HG03378 (cell line): Measurements from ENCODE around the gene NCK2.

Source experiments
- ATAC-seq: cut with Tn5 transposase; IDR thresholded peaks from one replicate; pipeline ENCODE4 v1.9.1; 2021; ENCODE audit warnings: mild to moderate bottlenecking, moderate library complexity; ENCODE audit not compliant: unreplicated experiment

NCK2 gene

DNA sequence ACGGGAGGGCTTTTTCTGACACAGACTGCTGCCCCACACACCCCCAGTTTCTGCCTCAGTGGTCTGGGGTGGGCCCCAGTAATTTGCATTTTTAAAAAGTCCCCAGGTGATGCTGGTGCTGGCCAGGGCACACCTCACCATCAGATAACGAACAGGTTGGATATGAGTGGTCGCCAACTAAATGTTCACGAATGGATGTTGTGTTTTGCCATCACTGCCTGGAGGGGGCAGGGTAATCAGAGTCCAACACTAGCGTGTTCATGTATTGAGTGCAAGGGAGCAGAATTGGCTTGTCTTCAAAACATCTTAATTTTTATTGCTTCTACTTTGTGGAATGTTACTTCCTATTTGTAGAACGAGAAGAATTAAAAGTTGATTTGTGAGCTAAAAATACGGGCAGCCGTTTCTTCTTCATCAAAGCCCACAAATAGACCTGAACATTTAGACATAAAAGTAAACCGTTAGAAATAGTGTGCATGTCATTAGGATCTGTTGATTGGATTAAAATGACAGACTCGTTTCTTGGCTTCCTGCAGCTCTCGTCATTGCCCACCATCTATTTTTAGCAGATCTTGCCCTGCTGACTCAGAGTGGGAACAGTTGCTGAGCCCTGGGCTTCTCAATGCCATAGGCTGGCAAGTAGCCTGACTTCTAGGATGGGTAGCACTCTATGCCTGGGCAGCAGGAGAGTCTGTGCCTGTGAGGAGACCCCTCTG, 45.2 kb downstream of the NCK2 start:
- peak; percentile 79 for ATAC-seq

- peak; percentile 7 for ATAC-seq
Observed at GRCh38 chr2:105790461-105791149, 45.9 kb downstream of the NCK2 start.

GRCh38 chr2:105791229-105791628, 46.5 kb downstream of the NCK2 start:
- no peak for ATAC-seq

DNA sequence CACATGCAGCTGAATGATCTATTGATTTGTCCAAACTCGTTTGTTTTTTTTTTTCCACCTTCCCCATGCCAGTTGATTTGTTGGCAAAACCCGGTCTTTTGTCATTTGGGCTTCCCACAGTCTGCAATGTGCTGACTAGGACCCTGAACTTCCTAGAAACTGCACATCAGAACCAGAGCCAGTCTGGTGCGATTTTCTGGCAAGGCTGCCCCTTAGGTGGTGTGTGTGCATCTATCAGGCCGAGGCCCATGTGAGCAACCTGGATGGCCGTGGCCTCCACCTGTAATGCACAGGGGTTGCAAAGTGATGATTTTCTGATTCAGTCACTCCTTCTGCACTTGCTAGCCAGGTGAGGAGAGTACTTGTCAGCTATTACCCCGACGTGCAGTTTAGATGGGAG, 47.8 kb downstream of the NCK2 start:
- ATAC-seq = no peak

- ATAC-seq = no peak
Observed at GRCh38 chr2:105793196-105793975, 48.7 kb downstream of the NCK2 start.

- no peak for ATAC-seq
Observed at GRCh38 chr2:105794926-105795574, 50.3 kb downstream of the NCK2 start.

DNA sequence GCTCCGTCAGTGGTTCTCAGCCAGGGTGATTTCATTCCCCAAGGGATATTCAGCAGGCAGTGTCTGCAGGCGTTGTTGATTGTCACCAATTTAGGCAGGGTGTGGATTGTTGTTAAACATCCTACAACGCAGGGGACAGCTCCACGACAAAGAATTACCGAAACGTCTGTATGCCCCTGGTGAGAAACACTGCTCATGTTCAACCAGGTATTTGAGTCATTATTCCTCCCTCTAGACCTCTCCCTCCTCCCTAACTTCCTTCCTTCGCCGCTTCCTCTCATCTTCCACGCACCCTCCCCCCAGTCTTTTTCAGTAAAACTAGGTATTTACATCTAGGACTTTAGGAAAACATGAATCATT, 50.8 kb downstream of the NCK2 start:
- ATAC-seq = no peak

GRCh38 chr2:105796131-105796638, 51.5 kb downstream of the NCK2 start:
- no peak for ATAC-seq

DNA sequence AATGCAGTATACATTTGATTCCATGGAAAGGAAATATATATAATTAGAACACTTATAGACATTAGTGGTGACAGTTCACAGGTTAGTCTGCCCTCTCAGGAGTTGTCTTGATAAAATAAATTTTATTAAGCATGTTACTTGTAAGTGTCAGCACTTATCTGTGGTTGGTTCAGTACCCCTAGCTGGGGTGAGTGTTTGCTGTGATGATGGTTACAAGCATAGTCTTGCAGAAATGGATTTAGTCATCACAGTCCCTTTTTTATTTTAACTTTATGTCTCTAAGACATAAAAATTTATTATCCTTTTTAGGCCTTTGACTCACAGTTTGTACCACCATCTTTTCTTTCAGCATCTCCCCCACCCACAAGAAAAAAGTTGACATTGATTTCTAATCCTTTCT, 52.1 kb downstream of the NCK2 start:
- ATAC-seq = no peak

DNA sequence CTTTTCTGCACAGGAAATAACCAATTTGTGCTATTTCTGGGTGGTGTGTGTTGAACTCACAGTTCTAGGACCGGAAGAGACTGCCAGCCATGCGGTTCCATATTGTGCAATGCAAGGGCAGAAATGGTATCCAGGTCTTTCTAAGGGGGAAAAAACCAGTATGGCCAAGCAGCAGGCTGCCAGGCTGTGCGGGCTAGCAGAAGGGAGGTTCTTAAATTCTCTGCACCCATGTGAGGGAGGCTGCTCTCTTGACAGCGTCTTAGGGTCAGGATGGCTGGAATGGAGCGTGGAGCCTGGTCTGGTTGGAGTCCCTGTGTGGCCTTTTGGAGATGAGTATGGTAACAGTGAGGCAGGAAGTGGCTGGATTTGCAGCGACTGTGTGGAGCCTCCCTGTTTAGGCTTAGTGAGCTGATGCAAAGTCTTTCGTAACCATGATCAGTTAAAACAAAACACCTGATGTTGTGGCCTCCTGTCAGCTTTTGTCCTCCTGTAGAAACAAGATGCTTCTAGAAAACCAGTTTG, 52.6 kb downstream of the NCK2 start:
- ATAC-seq = peak; percentile 52

DNA sequence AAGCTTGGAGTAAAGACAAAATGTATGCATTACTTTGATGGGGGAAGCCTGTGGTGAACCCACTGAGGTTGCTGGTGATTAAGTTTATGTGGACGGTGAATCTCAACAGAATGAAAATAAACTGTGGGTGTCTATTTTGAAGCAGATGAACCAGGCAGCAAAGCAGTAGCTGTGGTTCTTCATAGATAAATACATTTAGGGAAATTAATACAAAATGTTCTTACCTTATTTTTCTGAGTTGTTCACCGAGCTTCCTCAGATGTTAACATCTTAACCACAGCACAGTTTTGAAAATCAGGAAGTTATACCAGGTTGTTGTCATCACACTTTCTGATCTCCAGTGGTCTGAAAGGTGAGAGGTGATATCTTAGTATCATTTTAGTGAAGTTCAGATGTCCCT, 53.9 kb downstream of the NCK2 start:
- peak; percentile 36 for ATAC-seq

DNA sequence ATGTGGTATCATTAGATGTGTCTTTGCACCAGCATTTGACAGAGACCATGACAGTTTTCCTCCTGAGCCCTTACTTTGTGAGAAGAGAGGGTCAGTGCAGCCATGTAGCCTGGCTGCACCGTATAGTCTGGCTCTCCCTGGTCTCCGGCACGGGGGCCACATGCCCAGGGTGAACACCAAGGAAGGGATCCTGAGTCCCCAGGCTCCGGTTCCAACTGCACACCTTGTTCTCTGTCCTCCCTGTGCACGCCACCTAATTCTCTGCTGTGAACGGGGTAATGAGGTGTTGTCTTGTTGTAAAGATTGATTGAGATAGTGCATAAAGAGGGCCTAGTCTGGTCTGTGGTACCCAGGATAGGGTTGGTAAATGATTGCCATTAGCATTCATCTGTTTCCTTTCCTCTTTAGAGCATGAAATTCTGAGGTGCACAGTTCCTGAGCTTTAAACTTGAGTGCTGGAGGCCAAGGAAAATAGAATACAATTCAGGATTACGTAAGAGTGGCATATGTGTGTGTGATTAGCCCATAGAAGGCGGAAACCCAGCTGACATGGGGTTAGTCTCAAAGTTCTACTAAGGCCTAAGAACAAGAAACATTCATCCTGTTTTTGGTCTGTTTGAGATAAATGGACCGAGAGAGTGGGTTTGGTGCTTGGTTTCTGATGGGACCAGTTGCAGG, 55.5 kb downstream of the NCK2 start:
- ATAC-seq = no peak

DNA sequence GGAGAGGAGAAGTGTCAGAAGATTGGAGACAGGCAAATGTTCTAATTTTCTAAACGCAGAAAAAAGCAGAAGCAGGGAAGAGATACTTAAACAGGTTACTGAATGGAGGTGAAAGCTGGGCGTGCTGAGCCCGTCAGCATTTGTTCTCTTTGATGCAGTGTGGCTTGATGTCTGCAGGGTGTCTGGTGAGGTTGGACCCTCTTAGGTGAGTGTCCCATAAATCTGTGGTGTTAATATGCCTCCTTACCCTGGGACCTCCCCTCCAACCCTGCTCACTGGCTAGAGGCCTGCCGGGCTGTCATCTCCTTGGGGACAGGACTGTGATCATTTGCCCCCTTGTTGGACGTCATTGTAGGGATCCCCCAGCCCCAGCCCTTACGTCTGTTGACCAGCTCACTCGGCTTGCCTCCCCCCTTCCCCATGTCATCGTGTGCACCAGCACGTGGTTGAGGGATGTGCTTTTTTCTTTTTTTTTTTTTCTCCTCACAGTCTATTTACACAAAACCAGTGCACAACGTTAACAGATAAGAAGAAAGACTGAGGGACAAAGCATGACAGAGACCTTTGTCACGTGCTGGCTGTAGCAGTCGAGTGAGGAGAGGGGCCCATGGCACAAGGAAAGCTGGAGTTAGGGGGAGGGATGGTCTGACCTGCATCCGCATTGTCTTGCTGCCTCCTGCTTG, 56.4 kb downstream of the NCK2 start:
- ATAC-seq = no peak

DNA sequence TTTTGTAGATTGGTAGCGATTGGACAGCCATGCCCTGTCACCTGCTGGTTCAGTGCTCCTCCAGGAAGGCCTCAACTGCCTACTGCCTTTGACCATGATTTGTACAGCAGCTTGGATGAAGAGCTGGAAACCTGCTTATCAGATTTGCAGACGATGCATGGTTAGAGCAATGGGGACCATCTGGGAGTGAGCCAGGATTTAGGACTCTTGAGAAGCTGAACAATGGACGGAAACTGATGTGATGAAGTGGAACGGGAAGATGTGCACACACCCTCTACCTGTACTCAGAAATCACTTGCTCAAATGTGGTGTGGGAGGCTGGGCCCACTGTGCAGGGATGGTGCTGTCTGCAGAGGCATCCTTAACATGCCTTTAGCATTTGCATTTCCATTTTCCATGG, 57.2 kb downstream of the NCK2 start:
- no peak for ATAC-seq

DNA sequence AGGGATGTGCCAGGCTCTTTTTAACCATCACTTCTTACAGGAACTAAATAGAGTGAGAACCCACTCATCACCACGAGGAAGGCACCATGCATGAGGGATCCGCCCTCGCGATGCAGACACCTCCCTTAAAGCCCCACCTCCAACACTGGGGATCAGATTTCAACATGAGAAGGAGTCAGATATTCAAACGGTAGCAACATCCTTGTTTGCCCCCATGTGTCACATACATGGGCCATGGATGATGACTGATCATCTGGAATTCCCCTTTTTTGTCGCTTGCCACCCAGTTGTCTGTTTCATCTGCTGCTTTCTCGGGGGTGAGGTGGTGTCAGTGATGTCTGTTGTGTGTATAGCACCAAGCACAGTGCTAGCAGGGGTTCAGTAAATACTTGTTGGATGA, 57.9 kb downstream of the NCK2 start:
- peak; percentile 72 for ATAC-seq

- no peak for ATAC-seq
Observed at GRCh38 chr2:105803337-105803736, 58.6 kb downstream of the NCK2 start.

DNA sequence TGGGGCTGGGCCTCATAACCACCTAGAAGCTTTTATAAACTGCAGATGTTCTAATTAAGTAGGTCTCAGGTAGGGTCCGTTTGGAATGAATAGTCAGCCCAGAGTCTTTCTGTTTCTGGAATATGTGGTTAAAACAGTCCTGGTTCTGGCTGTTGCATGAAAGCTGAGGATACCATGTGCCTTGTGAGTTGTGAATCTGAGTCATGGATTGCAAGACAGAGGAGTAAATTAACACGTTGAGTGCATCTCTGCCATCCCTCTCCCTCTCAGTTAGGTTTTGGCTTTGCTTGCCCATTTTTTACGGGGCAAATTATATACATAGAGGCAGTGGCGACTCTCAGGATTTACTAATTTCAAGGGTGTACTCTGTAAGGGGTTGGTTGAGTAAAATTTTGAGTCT, 59.1 kb downstream of the NCK2 start:
- no peak for ATAC-seq

DNA sequence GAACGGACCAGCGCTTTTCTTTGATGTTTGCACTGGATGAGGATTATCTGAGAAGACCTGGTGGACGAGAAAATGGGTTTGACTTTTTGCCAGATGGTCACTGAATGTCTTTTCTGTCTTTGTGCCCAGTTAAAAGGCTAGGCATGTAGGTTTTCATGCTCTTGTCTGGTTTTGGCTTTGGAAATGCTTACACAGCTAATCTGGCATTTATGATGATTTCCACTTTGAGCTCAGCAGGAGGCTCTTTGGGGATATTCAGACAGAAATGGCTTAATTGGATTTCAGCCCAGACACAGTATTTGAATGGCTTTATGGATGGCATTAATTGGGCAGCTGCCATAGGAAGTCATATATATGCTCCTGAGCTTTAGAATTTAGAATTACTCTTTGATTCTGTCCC, 59.6 kb downstream of the NCK2 start:
- no peak for ATAC-seq

GRCh38 chr2:105806996-105807395, 62.3 kb downstream of the NCK2 start:
- ATAC-seq = no peak
